T-helper 1 cell treated with Interleukin-12 subunit alpha and Interleukin-12 subunit beta and Interleukin-4 antibody, amounts not matched to agents 30 μg/mL and 1 μg/mL, for 36 hours (primary cell): Measurements from ENCODE around the gene G6PC3.

Source experiments
- H3K27ac Mint-ChIP-seq: one replicate; pipeline ENCODE4 v1.8.0; 2021; ENCODE audit warnings: mild to moderate bottlenecking, mixed read lengths
- H3K27me3 Mint-ChIP-seq: one replicate; pipeline ENCODE4 v1.8.0; 2021; ENCODE audit warnings: low read depth, mixed read lengths
- H3K36me3 Mint-ChIP-seq: one replicate; pipeline ENCODE4 v1.8.0; 2021; ENCODE audit warnings: low read depth, mixed read lengths
- H3K4me1 Mint-ChIP-seq: one replicate; pipeline ENCODE4 v1.8.0; 2021; ENCODE audit warnings: low read depth, mixed read lengths
- H3K4me3 Mint-ChIP-seq: one replicate; pipeline ENCODE4 v1.8.0; 2021; ENCODE audit warnings: mild to moderate bottlenecking, moderate library complexity, mixed read lengths
- H3K9me3 Mint-ChIP-seq: one replicate; pipeline ENCODE4 v1.8.0; 2021; ENCODE audit warnings: mixed read lengths

Gene G6PC3

DNA sequence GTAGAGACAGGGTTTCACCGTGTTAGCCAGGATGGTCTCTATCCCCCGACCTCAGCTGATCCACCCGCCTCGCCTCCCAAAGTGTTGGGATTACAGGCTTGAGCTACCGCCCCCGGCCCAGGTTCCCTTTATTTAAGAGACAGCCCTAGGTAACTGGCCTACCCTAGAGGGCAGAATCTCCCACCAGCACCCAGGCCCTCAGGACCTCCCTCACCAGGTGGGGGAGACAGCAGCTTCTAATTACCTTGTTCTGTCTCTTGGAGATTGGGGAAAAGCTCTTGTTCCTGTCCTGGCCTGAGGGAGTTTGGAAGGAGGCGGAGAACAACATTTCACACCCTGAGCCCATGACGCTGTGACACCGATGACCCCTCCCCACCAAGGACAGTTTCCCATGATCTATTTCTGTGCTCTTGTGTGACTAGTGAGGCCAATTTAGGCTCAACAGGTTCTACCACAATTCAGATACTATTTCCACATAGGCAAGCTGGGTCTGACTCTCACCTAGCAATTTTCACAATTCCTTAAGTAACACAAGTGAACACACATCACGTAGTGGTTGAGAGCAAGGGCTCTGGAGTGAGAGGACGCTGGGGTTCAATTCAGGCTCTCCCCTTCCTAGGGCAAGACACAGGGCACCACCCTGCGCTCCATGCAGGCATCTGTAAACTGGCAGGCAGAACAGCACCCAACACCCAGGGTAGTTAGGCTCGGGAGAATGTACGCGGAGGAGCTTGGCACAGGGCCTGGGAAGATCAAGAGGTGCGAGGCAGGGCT, 32.5 kb downstream of the G6PC3 start:
- Mint-ChIP-seq H3K4me3 (no peak overlapping the region), H3K27ac (no peak overlapping the region), H3K4me1 (peaks cover under 1% of the 10 kb centered on the region), H3K27me3 (no peaks in the 10 kb centered on the region), H3K9me3 (no peaks in the 10 kb centered on the region), H3K36me3 (no peaks in the 10 kb centered on the region)

DNA sequence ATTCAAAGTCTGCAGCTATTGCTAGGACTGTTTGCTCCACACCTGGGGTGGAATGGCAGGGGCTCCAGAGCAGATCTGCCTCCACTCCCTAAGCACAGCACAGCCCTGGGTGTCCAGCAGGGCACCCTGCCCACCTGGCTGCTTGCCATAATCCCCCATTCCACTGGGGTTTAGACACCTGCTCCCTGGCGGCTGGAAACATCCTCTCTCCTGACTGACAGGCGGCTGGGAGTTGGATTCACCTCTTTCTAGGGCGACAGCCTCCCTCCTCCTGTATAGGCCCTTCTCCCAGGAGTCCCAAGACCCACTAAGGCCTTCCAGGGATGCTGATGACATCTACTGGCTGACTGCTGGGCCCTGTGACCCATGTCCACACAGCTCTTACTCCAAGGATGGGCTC, 34.9 kb downstream of the G6PC3 start:
- Mint-ChIP-seq H3K27me3 (no peaks in the 10 kb centered on the region), H3K4me1 (no peaks in the 10 kb centered on the region), H3K4me3 (no peak overlapping the region), H3K36me3 (no peaks in the 10 kb centered on the region), H3K9me3 (no peaks in the 10 kb centered on the region), H3K27ac (no peak overlapping the region)

DNA sequence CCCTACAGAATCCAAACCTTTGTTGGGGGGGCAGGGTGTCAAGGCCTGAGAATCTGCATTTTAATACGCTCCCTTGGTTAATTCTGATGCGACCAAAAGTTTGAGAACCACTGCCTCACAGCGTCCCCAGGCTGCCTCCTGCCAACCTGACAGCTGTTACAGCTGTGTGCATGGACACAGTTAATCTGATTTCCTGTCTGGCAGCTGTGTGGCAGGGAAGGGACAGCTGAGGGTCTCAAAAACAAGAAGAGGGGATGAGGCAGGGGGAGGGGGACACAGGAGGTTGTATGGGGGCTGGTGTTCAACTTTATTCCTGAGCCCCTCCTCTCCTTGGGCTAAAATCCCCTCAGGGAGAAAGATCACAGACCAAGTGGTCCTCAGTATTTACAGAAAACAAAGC, 35.4 kb downstream of the G6PC3 start:
- Mint-ChIP-seq H3K9me3 (no peaks in the 10 kb centered on the region), H3K27ac (no peak overlapping the region), H3K4me3 (no peak overlapping the region), H3K4me1 (no peaks in the 10 kb centered on the region), H3K36me3 (no peaks in the 10 kb centered on the region), H3K27me3 (no peaks in the 10 kb centered on the region)

DNA sequence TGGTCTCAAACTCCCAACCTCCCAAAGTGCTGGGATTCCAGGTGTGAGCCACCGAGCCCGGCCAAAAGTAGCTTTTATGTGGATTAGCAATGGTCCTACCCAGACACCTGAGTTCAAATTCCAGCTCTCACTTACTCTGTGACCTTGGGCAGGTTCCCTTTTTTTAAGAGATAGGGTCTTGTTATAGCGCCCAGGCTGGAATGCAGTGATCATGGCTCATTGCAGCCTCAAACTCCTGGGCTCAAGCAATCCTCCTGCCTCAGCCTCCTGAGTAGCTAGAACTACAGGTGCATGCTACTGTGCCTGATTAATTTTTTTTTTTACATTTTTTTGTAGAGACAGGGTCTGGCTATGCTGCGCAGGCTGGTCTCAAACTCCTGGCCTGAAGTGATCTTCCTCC, 36.3 kb downstream of the G6PC3 start:
- Mint-ChIP-seq H3K4me1 (peaks cover 4% of the 10 kb centered on the region), H3K36me3 (no peaks in the 10 kb centered on the region), H3K9me3 (no peaks in the 10 kb centered on the region), H3K27ac (no peak overlapping the region), H3K27me3 (no peaks in the 10 kb centered on the region), H3K4me3 (no peak overlapping the region)

DNA sequence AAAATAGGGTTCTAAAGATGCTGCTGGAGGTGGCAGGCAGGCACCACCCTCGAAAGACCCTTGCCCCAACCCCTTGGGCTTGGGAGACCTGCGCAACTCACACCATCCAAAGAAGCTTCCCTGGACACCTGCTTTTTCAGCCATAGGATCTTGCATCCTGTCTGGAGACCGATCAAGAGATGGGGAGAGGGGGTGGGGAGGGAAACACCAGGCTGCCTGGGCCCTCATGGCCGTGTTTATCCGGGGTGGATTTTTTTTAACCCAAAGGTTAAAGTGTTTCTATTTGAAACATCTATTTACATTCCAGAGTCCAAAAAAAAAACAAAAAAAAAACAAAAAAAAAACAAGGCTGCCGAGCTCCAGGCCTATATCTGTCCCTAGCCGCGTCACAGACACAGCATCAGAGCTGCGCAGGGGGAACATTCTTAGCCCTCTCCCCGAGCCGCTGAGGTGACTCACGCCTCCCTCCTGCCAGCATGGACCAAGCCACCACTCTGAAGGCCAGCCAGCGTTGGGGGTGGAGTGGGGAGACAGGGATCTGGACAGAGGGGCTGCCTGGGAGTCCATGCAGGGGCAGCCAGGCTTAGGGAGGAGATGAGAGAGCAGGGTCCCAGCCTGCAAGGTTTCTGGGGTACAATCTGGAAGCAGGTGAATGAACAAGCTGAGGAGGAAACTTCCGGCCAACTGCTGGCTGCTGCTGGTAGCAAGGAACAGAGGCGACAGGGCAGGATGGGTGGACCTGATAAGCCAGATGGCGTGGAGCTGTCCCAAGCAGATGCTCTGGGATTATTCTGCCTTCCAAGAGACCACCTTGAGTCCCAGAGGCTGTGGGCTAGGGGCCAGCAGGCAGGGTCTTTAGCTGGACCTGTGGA, 38.1 kb downstream of the G6PC3 start:
- no peaks in the 10 kb centered on the region for H3K36me3 Mint-ChIP-seq
- H3K9me3 Mint-ChIP-seq, result no peaks in the 10 kb centered on the region
- no peak overlapping the region for H3K27ac Mint-ChIP-seq
- H3K27me3 Mint-ChIP-seq, result no peaks in the 10 kb centered on the region
- H3K4me3 Mint-ChIP-seq, result no peak overlapping the region
- H3K4me1 Mint-ChIP-seq, result peaks cover 7% of the 10 kb centered on the region

DNA sequence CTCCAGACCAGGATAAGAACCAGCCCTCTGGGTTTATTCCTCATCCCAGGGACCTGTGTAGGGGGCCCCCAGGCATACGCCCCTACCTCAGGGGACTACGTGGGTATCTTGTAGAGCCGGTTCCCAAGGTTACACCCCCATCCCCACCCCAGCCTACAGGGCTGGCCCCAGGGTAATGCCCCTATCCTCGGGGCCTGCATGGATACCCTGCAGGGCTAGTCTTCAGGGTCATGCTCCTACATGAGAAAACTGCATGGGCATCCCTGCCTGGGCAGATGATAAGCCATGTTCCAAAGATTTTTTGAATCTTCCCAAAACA, 38.7 kb downstream of the G6PC3 start:
- no peak overlapping the region for H3K4me3 Mint-ChIP-seq
- H3K4me1 Mint-ChIP-seq, result peaks cover 7% of the 10 kb centered on the region
- H3K36me3 Mint-ChIP-seq, result no peaks in the 10 kb centered on the region
- no peak overlapping the region for H3K27ac Mint-ChIP-seq
- H3K9me3 Mint-ChIP-seq, result no peaks in the 10 kb centered on the region
- H3K27me3 Mint-ChIP-seq, result no peaks in the 10 kb centered on the region

DNA sequence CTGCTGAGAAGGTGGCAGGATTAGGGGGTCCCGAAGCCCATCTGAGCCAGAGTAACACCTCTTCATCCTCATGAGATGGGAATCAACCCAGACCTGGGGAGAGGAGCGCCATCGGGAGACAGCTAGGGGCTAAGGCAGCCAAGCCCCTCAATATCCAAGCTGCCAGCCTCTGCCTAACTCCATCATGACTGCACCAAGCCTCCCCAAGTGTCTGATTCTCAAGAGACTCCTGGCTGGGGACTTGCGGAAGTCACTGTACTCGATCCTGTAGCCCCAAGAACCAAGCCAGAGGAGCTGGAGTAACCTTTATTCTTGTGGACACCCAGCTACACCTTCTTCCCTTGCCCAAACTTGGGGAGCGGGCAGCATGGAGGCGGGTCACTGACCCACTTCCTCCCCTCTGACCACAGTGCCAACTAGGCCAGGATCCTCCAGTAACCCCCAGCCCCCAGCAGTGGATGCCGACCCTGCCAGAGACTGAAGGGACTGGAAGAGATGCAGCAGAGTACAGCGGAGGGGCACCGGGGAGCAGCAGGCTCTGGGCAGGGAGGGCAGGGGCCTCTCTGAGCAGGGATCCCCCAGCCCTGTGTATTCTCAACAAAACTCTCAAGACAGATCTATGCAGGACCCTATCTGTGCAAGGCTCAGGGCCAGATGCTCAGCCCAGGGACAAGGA, 39.6 kb downstream of the G6PC3 start:
- Mint-ChIP-seq H3K9me3 (no peaks in the 10 kb centered on the region), H3K4me1 (peaks cover 7% of the 10 kb centered on the region), H3K27me3 (no peaks in the 10 kb centered on the region), H3K36me3 (no peaks in the 10 kb centered on the region), H3K27ac (no peak overlapping the region), H3K4me3 (no peak overlapping the region)

DNA sequence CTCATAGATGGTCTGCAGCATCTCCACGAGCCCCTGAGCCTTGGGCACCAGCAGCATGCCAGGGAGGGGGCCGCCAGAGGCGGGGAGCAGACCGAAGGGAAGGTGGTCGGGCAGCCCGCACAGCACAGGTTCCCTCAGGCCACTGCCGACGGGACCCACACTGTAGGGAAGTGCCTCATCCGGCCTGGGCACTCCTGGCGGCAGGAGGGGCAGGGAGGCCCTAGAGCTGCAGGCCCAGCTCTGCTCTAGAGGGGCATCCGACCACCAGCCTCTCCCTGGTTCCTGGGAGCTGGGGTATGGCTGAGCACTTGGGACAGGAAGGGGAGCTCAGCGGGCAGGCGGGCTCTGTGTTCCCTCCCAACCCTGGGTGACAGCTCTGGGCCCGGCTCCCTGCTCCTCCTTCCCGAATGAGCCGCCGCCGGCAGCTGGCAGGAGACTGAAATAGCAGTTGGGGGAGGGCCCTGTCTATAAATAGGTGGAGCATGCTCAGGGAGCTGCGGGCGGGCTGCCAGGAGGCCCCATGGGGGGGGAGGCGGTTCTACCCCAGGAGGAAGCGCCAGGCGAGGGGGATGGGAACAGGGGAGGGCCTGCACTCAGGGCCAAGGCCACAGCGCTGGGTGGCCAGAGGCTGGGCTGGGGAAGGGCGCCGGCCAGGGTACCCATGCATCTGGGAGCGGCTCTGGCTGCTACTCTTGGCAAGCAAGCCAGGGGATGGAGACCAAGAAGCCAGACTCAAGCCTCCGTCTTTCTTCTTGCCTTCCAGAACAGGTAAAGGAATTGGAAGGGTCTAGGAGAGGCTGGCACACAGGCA, 40.5 kb downstream of the G6PC3 start:
- Mint-ChIP-seq H3K27ac (no peak overlapping the region), H3K27me3 (no peaks in the 10 kb centered on the region), H3K4me1 (peaks cover 7% of the 10 kb centered on the region), H3K36me3 (no peaks in the 10 kb centered on the region), H3K9me3 (no peaks in the 10 kb centered on the region), H3K4me3 (no peak overlapping the region)

DNA sequence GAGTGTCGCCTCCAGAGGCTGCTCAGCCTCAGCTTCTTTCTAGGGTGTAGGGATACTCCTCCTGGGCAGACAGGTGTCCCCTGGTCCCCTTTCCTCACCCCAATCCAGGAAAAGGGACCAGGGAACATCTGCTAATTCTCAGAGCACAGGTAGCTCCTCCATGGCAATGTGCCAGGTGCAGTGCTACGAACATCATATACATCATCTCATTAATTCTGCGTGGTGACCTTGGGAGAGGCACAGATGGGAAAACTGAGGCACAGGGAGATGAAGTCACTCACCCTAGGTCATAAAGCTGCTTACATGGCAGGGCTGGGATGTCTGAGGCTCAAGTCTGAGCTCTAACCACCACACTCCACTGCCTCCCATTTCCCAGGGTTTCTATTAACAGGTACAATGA, 41.2 kb downstream of the G6PC3 start:
- Mint-ChIP-seq H3K36me3 (no peaks in the 10 kb centered on the region), H3K4me3 (no peak overlapping the region), H3K4me1 (peaks cover 7% of the 10 kb centered on the region), H3K27ac (no peak overlapping the region), H3K27me3 (no peaks in the 10 kb centered on the region), H3K9me3 (no peaks in the 10 kb centered on the region)

DNA sequence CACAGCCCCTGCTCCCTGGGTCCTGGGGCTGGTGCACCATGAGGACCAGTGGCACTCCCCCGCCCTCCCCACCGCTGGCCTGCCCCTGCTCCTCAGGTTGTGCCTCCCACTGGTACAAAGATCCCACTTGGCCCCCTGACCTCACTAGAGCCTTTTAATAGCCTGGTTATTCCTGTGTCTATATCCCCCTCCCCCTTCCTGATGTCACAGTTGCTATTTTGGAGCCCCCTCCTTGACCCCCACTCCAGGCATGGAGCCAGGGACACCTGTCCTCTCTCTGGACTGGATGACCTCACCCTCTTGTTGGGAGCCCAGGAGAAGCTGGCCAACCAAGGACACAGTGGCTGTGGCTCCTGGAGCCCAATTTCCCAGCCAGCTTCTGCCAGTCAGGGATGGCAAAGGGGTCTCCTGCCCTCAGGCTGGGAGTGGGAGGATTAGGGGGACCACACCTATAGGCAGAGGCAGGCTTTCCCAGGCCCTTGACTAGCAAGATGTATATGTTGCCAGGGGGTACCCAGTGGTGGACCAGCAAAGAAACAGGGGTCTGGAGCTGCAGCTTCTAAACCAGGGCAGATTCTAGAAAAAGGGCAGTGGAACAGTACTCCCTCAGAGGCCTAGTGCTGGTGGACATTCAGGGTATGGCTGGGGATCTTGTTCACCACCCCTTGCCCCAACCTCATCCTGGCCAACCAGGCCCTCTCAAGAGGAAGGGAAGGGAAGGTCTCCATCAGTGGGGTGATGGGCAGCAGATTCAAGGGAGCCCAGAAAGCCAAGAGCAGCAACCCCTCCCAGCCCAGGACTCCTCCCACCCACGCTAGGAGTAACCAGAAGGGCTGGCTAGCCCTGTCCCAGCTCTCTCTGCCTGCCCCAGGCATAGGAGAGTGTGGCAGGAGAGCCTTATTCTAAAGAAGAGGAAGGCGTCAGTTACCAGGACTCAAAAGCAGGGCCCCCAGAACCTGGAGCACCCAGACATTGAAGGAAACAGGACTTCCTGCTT, 42.0 kb downstream of the G6PC3 start:
- H3K27me3 Mint-ChIP-seq, result no peaks in the 10 kb centered on the region

DNA sequence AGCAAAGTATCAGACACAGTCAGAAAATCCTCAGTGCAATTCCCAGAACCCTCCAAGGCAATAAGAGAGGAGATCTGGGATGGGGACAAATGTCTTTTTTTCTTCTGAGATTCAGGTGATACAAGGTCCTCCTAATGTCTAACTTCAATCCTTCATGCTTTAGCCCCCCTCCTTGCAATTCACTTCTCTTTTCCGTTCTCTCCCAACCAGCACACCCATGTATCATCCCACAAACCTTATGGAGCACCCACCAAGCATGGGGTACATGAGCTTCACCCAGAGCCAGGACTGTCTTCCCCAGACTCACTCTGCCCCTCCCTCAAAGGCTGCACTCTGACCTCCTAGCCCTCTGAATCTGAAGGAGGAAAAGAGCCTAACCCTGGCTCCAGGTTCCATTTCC, 42.8 kb downstream of the G6PC3 start:
- H3K4me1 Mint-ChIP-seq, result peaks cover 7% of the 10 kb centered on the region
- no peaks in the 10 kb centered on the region for H3K9me3 Mint-ChIP-seq
- no peak overlapping the region for H3K27ac Mint-ChIP-seq
- no peak overlapping the region for H3K4me3 Mint-ChIP-seq
- no peaks in the 10 kb centered on the region for H3K36me3 Mint-ChIP-seq
- H3K27me3 Mint-ChIP-seq, result no peaks in the 10 kb centered on the region

More for the DNA sequence above, 42.0 kb downstream of the G6PC3 start:
- Mint-ChIP-seq H3K4me1 (peaks cover 7% of the 10 kb centered on the region), H3K36me3 (no peaks in the 10 kb centered on the region), H3K9me3 (no peaks in the 10 kb centered on the region), H3K27ac (no peak overlapping the region), H3K4me3 (no peak overlapping the region)

DNA sequence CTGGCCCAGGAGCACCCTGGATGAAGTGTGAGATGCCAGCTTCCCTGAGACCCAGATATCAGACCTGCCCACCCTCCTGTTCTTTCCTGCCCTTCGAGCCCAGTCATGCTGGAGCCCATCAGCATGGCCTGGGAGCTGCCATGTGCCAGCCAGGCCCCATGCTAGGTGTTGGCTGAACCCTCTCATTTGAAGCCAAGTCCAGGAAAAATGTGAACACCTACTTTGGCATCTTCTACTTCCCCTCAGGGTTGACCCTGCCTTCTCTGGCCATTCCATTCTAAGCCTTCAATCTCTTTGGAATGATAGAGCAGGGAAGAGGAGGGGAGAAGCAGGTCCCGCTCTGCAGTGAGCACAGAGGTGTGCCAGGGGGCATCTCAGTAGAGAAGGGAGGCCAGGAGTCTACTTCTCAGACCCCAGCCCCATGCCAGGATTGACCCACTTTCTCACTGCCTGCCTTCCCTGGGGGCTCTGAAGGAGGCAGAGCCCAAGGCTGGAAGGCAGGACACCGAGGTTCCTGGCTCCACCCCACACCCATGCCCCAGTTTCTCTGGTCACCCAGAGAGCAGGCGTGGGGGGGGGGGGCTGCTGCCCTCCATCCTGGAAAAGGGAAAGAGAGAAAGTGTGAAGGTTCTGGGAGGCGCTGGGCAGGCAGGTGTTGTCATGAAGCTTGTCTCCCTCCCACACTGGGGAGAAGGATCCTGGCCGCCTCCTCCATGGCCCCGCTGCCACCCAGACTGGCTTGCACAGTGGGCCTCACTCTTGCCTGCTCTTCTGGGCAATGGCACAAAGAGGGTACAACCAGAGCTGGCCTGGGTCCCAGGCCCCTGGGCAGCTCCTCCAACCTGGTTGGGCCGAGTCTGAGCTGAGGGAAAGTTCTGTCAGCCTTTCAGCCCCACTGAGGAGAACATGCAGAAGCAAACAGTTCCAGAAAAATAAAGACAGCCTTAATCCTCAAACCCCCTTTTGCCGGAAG, 43.6 kb downstream of the G6PC3 start:
- H3K4me1 Mint-ChIP-seq, result peaks cover 7% of the 10 kb centered on the region

More for the DNA sequence above, 43.6 kb downstream of the G6PC3 start:
- Mint-ChIP-seq H3K4me3 (no peak overlapping the region), H3K27ac (no peak overlapping the region), H3K36me3 (no peaks in the 10 kb centered on the region), H3K27me3 (no peaks in the 10 kb centered on the region), H3K9me3 (no peaks in the 10 kb centered on the region)
